Osteoblast (primary cell): Measurements from ENCODE around the gene TMC8. TPM values are rescaled to one million over a fixed set of nuclear protein-coding genes. Genes with fewer than 3 reads are reported as not detected.

Source experiments
- DNase-seq: peaks from one replicate; pipeline ENCODE4 v3.0.0; 2011; ENCODE audit warnings: low spot score, mixed read lengths; ENCODE audit not compliant: insufficient read length; ENCODE audit errors: missing footprints
- H2AFZ ChIP-seq: 2 replicates; pipeline ENCODE4 v1.6.0; 2011; ENCODE audit warnings: mild to moderate bottlenecking, low read length
- H3K27ac ChIP-seq: 2 replicates; pipeline ENCODE4 v1.5.1; 2011; ENCODE audit warnings: mild to moderate bottlenecking, low read depth, low read length, moderate library complexity
- H3K27me3 ChIP-seq: 2 replicates; pipeline ENCODE4 v1.6.0; 2012; ENCODE audit warnings: mild to moderate bottlenecking, control low read depth, inconsistent platforms, low read length, moderate library complexity; ENCODE audit not compliant: insufficient read depth
- H3K36me3 ChIP-seq: 2 replicates; pipeline ENCODE4 v1.5.1; 2011; ENCODE audit warnings: mild to moderate bottlenecking, low read length, control low read depth, moderate library complexity; ENCODE audit not compliant: insufficient read depth
- H3K4me1 ChIP-seq: 2 replicates; pipeline ENCODE4 v1.5.1; 2011; ENCODE audit warnings: mild to moderate bottlenecking, low read length, control low read depth, moderate library complexity; ENCODE audit not compliant: insufficient read depth
- H3K4me2 ChIP-seq: 2 replicates; pipeline ENCODE4 v1.6.0; 2011; ENCODE audit warnings: mild to moderate bottlenecking, low read length; ENCODE audit not compliant: insufficient read depth
- H3K4me3 ChIP-seq: fragments of 200-600 bp; sonication (generic); 3 replicates; pipeline ENCODE4 v1.5.1; 2012; ENCODE audit warnings: mild to moderate bottlenecking, low read length, inconsistent platforms; ENCODE audit not compliant: insufficient read depth
- H3K79me2 ChIP-seq: 2 replicates; pipeline ENCODE4 v1.6.0; 2012; ENCODE audit warnings: mild to moderate bottlenecking, low read length, control low read depth, inconsistent platforms; ENCODE audit not compliant: insufficient read depth
- H3K9me3 ChIP-seq: 2 replicates; pipeline ENCODE4 v1.5.1; 2011; ENCODE audit warnings: low read depth, low read length, control low read depth
- H4K20me1 ChIP-seq: 2 replicates; pipeline ENCODE4 v1.6.0; 2012; ENCODE audit warnings: mild to moderate bottlenecking, low read length, control low read depth; ENCODE audit not compliant: insufficient read depth
- CTCF ChIP-seq: IDR thresholded peaks from 2 replicates; pipeline ENCODE4 v1.5.1; 2011; ENCODE audit warnings: mild to moderate bottlenecking, low read depth, low read length, moderate library complexity; ENCODE audit errors: extremely low read depth
- total RNA-seq: library from RNA; depleted of rRNA; stranded (reverse); fragments of >200 nt; gene quantifications from 2 replicates; pipeline ENCODE4 v1.2.3, GENCODE V29; 2012

Gene TMC8
- total RNA-seq, 1 donor = not detected

- Histone ChIP-seq H2AFZ (no peak overlapping the region), H3K4me2 (no peak overlapping the region)
Observed at GRCh38 chr17:78143214-78144146, 12.9 kb downstream of the TMC8 start.

GRCh38 chr17:78144147-78144719 is 13.7 kb downstream of the TMC8 start:
- no peaks in the 10 kb centered on the region for H3K9me3 ChIP-seq
- H4K20me1 ChIP-seq = no peaks in the 10 kb centered on the region
- no peaks in the 10 kb centered on the region for H3K79me2 ChIP-seq
- peak; percentile 93 for DNase-seq
- peaks cover 5% of the 10 kb centered on the region for H3K27me3 ChIP-seq
- H3K4me2 ChIP-seq = no peak overlapping the region
- H3K27ac ChIP-seq = no peak overlapping the region
- H3K4me3 ChIP-seq = no peak overlapping the region
- H2AFZ ChIP-seq = no peak overlapping the region
- no peak for TF ChIP-seq CTCF
- no peaks in the 10 kb centered on the region for H3K4me1 ChIP-seq
- H3K36me3 ChIP-seq = no peaks in the 10 kb centered on the region

More at GRCh38 chr17:78143214-78144146, 12.9 kb downstream of the TMC8 start:
- Histone ChIP-seq H3K4me1 (no peaks in the 10 kb centered on the region), H4K20me1 (no peaks in the 10 kb centered on the region), H3K9me3 (no peaks in the 10 kb centered on the region), H3K27ac (no peak overlapping the region), H3K79me2 (no peaks in the 10 kb centered on the region), H3K36me3 (no peaks in the 10 kb centered on the region), H3K4me3 (no peak overlapping the region), H3K27me3 (peaks cover 5% of the 10 kb centered on the region)
- peak; percentile 32 for DNase-seq
- no peak for TF ChIP-seq CTCF

- H2AFZ ChIP-seq = no peak overlapping the region
- DNase-seq = peak; percentile 78
- H3K27me3 ChIP-seq = peaks cover 5% of the 10 kb centered on the region
- H3K4me1 ChIP-seq = no peaks in the 10 kb centered on the region
- H4K20me1 ChIP-seq = no peaks in the 10 kb centered on the region
- TF ChIP-seq CTCF = no peak
- H3K4me2 ChIP-seq = no peak overlapping the region
- H3K79me2 ChIP-seq = no peaks in the 10 kb centered on the region
- no peaks in the 10 kb centered on the region for H3K9me3 ChIP-seq
- no peak overlapping the region for H3K4me3 ChIP-seq
- H3K27ac ChIP-seq = no peak overlapping the region
- no peaks in the 10 kb centered on the region for H3K36me3 ChIP-seq
Observed at GRCh38 chr17:78144736-78145641, 14.4 kb downstream of the TMC8 start.
